HFFc6 (cell line): ENCODE measurements around the gene CTAGE9. TPM values are rescaled to one million over a fixed set of nuclear protein-coding genes. Genes with fewer than 3 reads are reported as not detected.
A peak's percentile ranks its signal among the peaks of the same experiment; 100 is the strongest.

ENCODE experiments used
- DNase-seq: peaks from one replicate; pipeline ENCODE4 v3.0.0-alpha.2; 2018
- H3K27ac Mint-ChIP-seq: 2 replicates; pipeline ENCODE4 v1.8.0; 2020; ENCODE audit warnings: mild to moderate bottlenecking, mixed read lengths
- H3K27me3 Mint-ChIP-seq: 2 replicates; pipeline ENCODE4 v1.8.0; 2021; ENCODE audit warnings: mild to moderate bottlenecking, moderate library complexity, mixed read lengths; ENCODE audit not compliant: insufficient read depth
- H3K36me3 Mint-ChIP-seq: 2 replicates; pipeline ENCODE4 v1.8.0; 2021; ENCODE audit warnings: low read depth, mixed read lengths
- H3K4me1 Mint-ChIP-seq: 2 replicates; pipeline ENCODE4 v1.8.0; 2020; ENCODE audit warnings: low read depth, mixed read lengths
- H3K4me3 Mint-ChIP-seq: 2 replicates; pipeline ENCODE4 v1.8.0; 2020; ENCODE audit warnings: mild to moderate bottlenecking, moderate library complexity, mixed read lengths
- H3K9me3 Mint-ChIP-seq: 2 replicates; pipeline ENCODE4 v1.8.0; 2020; ENCODE audit warnings: mild to moderate bottlenecking, mixed read lengths
- total RNA-seq, 6 experiments: library from RNA; stranded (reverse); fragmentation: NEBNext Ultra II Directional; extraction: Animal tissue kit (Norgen Biotek cat#: 25700); gene quantifications; 2 replicates in 1 of 6; 3 replicates in 5 of 6; pipeline ENCODE4 v1.2.3, GENCODE V29; 2021
- TF ChIP-seq, protein P1 (sequence below): fragments of 200-600 bp; sonication (generic); IDR thresholded peaks from 2 replicates; pipeline ENCODE4 v1.5.0; 2021; ENCODE audit warnings: antibody characterized with exemption, mild to moderate bottlenecking

CTAGE9 gene
- total RNA-seq, 6 experiments from 2014 or later = not detected

DNA sequence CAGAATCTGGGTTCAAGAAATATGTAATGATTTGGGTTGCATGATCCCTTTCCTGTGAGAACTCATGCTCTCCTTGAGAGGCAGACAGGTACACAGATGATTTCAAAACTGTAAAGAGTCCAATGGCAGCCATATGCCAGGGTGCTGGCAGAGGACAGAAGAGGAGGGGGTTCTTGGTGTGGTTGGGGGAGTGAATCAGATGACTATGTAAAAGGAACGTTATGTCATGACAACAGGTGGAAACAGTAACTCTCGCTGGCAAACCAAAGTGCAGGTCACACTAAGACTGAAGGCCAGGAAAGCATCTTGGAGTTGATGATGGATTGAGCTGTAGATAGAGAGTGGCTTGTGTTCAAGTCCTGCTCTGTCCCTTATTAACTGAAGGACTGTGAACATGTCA, 29.9 kb downstream of the CTAGE9 start:
- no peak for DNase-seq

DNA sequence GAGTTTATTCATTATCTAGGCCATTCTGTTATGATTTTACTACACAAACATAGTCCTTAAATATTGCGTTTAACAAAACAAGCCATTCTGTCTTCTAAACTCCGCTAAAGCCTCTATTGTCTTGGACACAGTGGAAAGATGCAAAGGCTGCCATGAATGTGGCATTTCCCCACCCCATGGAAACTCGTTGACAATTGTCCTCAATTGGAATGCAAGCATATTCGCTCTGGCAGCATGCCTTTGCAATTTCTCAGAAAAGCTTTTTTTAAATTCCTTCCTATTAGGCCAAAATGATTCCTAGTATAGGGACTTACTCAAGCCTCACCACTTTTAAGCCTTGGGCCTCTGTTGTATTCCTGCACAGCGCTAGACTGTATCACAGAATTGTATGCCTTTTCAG, 32.4 kb downstream of the CTAGE9 start:
- H3K4me1 Mint-ChIP-seq = no peaks in the 10 kb centered on the region
- H3K27me3 Mint-ChIP-seq = peaks cover 2% of the 10 kb centered on the region; the same call in 1 of the 2 replicates
- H3K36me3 Mint-ChIP-seq = no peaks in the 10 kb centered on the region
- DNase-seq = no peak
- H3K9me3 Mint-ChIP-seq = no peaks in the 10 kb centered on the region
- H3K27ac Mint-ChIP-seq = no peak overlapping the region
- TF ChIP-seq, protein P1, sequence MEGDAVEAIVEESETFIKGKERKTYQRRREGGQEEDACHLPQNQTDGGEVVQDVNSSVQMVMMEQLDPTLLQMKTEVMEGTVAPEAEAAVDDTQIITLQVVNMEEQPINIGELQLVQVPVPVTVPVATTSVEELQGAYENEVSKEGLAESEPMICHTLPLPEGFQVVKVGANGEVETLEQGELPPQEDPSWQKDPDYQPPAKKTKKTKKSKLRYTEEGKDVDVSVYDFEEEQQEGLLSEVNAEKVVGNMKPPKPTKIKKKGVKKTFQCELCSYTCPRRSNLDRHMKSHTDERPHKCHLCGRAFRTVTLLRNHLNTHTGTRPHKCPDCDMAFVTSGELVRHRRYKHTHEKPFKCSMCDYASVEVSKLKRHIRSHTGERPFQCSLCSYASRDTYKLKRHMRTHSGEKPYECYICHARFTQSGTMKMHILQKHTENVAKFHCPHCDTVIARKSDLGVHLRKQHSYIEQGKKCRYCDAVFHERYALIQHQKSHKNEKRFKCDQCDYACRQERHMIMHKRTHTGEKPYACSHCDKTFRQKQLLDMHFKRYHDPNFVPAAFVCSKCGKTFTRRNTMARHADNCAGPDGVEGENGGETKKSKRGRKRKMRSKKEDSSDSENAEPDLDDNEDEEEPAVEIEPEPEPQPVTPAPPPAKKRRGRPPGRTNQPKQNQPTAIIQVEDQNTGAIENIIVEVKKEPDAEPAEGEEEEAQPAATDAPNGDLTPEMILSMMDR = no peak
- no peak overlapping the region for H3K4me3 Mint-ChIP-seq

More for the DNA sequence above, 29.9 kb downstream of the CTAGE9 start:
- H3K36me3 Mint-ChIP-seq = no peaks in the 10 kb centered on the region
- no peaks in the 10 kb centered on the region for H3K4me1 Mint-ChIP-seq
- peaks cover 2% of the 10 kb centered on the region; the same call in 1 of the 2 replicates for H3K27me3 Mint-ChIP-seq
- H3K9me3 Mint-ChIP-seq = no peaks in the 10 kb centered on the region
- H3K4me3 Mint-ChIP-seq = no peak overlapping the region
- no peak overlapping the region for H3K27ac Mint-ChIP-seq
- TF ChIP-seq, protein P1 = no peak

DNA sequence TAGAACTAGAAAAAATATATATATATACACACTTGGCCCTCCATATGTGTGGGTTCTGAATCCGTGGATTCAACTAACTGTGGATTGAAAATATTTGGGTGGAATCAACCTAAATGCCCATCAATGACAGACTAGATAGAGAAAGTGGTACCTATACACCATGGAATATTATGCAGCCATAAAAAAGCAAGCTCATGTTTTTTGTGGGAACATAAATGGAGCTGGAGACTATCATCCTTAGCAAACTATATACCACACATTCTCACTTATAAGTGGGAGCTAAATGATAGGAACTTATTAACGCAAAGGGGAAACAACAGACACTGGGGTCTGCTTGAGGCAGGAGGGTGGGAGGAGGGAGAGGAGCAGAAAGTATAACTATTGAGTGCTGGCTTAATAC, 37.6 kb downstream of the CTAGE9 start:
- peaks cover 6% of the 10 kb centered on the region for H3K4me1 Mint-ChIP-seq
- no peak overlapping the region for H3K27ac Mint-ChIP-seq
- H3K4me3 Mint-ChIP-seq = no peak overlapping the region
- no peaks in the 10 kb centered on the region for H3K36me3 Mint-ChIP-seq
- no peaks in the 10 kb centered on the region for H3K27me3 Mint-ChIP-seq
- TF ChIP-seq, protein P1 = no peak
- no peaks in the 10 kb centered on the region for H3K9me3 Mint-ChIP-seq
- DNase-seq = no peak

DNA sequence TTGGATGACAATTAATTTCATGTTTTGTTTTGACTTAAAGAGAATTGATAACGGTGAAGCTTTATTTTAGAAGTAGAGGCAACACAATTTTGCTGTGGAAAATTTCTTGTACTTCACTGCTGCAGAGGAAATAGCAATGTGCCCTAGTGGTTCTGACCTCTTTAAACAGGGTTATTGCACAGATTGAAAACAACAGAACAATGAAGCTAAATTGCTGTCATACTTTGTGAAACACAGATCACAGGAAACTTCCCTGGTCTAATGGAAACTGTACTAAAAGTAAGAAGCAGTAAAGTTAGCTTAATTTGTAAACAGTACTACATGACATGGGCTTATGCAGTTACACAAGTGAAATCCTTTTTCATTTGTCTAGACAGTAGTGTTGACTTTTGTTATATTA, 40.9 kb downstream of the CTAGE9 start:
- no peak for DNase-seq

DNA sequence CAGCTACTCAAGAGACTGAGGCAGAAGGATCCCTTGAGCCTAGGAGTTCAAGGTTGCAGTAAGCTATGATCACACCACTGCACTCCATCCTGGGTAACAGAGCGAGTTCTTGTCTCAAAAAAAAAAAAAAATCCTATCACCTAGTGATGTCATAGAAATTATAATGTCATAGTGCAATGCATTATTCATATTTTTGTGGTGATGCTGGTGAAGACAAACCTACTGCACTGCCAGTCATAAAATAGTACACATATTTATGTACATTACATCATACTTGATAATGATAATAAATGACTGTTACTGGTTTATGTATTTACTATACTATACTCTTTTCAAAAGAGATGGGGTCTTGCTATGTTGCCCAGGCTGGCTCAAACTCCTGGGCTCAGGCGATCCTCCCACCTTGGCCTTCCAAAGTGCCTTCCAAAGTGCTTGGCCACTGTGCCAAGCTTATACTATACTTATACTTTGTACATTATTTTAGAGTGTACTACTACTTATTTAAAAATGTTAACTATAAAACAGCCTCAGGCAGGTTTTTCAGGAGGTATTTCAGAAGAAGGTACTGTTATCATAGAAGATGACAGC, 47.1 kb downstream of the CTAGE9 start:
- Mint-ChIP-seq H3K27ac (no peak overlapping the region), H3K27me3 (no peaks in the 10 kb centered on the region), H3K36me3 (no peaks in the 10 kb centered on the region), H3K4me3 (no peak overlapping the region), H3K4me1 (peaks cover 21% of the 10 kb centered on the region), H3K9me3 (no peaks in the 10 kb centered on the region)
- TF ChIP-seq, protein P1 = no peak
- DNase-seq = no peak

More for the DNA sequence above, 40.9 kb downstream of the CTAGE9 start:
- H3K27me3 Mint-ChIP-seq = no peaks in the 10 kb centered on the region
- H3K4me3 Mint-ChIP-seq = no peak overlapping the region
- no peaks in the 10 kb centered on the region for H3K36me3 Mint-ChIP-seq
- no peak overlapping the region for H3K27ac Mint-ChIP-seq
- H3K9me3 Mint-ChIP-seq = no peaks in the 10 kb centered on the region
- peaks cover 6% of the 10 kb centered on the region for H3K4me1 Mint-ChIP-seq
- TF ChIP-seq, protein P1 = no peak

DNA sequence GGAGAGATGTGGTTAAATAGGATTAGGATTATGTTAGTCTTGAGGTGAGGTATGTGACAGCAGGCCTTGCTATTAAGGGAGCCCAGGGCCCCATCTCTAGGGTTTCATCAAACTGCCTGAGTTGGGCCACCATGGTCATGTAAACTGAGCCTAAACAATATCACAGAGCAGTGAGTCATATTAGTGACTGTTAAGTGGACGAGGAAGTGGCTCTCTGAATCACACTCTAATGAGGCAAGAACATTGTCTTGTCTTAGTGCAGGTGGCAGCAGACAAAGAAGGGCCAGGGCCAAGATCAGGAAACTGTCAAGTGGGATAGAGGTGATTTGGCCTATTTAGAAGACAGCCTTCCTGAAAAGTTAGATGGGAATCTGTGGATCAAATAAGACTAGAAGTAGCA, 50.6 kb downstream of the CTAGE9 start:
- TF ChIP-seq, protein P1 = no peak
- no peaks in the 10 kb centered on the region for H3K36me3 Mint-ChIP-seq
- H3K27ac Mint-ChIP-seq = peak overlapping the region; percentile 32
- H3K4me1 Mint-ChIP-seq = peaks cover 52% of the 10 kb centered on the region
- H3K27me3 Mint-ChIP-seq = no peaks in the 10 kb centered on the region
- H3K4me3 Mint-ChIP-seq = no peak overlapping the region
- H3K9me3 Mint-ChIP-seq = no peaks in the 10 kb centered on the region
- DNase-seq = peak; percentile 63
